Measurements from ENCODE around the gene PSD4.

Gene PSD4

DNA sequence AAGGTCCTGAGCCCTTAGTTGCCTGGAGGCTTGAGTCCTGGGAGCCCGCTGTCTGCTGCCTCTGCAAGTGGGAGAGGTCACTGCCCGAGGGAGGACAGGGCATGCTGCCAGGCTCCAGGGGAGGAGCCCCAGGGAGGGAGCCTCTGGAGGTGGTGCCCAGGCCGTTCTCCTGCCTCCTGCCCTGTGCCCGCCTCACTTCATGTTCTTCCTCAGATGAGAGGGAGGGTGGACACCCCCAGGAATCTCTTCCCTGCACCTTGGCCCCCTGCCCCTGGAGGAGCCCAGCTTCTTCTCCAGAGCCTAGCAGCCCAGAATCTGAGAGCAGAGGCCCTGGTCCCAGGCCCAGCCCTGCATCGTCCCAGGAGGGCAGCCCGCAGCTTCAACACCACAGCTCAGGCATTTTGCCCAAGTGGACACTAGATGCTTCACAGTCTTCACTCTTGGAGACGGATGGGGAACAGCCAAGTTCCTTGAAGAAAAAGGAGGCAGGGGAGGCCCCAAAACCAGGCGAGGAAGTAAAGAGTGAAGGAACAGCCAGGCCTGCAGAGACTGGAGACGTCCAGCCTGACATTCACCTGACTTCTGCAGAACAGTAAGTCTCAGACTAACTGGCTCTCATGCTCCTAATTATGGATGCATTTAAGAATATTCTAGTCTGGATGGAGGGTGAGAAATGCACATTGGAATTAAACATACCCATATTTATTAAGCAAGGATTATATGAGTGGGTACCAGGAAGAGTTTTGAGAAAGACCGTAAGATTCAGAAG, 12.1 kb downstream of the PSD4 start:
- DNase-seq: no peak

DNA sequence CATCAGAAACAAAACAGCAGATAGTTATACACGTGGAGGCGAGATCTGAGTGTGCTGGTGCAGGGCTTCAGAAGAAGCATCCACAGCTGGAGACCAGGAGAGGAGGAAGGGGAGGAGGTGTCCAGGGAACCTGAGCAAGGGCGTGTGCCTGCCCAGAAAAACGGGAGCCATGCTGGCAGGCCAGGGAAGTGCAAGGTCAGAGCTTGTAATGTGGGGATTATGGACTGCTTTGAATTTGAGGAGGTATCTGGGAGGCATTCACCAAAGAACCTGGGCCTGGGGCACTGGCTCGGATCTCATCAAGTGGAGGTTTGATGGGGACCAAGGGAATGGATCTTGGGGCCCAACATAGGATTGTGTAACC, 12.6 kb downstream of the PSD4 start:
- no peak for DNase-seq

DNA sequence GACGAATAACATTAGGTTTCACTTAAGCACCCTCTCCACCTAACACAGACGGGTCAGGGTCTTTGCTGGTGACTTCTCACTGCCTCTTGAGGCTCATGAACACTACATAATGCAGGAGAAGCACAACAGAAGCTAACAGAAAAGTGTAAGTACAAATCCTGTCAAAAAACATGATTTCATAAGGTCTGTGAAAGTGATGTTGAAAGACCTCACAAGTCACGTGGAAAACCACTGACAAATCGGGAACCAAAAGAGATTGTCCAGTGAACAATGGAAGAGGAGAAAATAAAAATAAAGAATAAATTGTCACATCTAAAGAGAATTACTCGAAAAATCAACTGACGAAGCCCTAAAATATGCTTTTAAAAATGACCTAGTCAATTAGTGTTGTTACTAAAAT, 14.0 kb downstream of the PSD4 start:
- DNase-seq: no peak

- DNase-seq: no peak
These were observed 17.1 kb downstream of the PSD4 start for GRCh38 chr2:113190871-113191270.

GRCh38 chr2:113192459-113193100, 18.8 kb downstream of the PSD4 start:
- no peak for DNase-seq

- DNase-seq: no peak
These were observed 22.2 kb downstream of the PSD4 start for GRCh38 chr2:113195923-113196501.

DNA sequence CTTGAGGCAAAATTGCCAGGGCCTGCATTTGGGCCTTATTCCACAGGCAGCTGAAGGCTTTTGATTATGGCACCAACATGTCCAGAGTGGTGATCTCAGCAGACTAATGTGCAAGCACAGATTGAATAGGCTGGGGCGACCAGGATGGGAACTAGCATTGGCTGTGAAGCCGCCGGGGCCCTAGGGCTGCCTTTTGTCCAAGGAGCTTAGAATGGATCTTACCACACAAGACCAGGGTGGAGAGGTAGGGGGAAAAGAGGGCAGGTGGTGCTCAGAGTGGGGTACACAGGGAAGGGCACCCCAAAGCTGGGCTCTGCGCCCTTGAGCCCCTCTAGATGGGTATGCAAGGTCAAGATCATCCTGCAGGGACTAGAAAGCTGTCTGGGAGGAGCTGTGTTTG, 23.1 kb downstream of the PSD4 start:
- DNase-seq: no peak

- no peak for DNase-seq
These were observed 23.7 kb downstream of the PSD4 start for GRCh38 chr2:113197347-113198047.

DNA sequence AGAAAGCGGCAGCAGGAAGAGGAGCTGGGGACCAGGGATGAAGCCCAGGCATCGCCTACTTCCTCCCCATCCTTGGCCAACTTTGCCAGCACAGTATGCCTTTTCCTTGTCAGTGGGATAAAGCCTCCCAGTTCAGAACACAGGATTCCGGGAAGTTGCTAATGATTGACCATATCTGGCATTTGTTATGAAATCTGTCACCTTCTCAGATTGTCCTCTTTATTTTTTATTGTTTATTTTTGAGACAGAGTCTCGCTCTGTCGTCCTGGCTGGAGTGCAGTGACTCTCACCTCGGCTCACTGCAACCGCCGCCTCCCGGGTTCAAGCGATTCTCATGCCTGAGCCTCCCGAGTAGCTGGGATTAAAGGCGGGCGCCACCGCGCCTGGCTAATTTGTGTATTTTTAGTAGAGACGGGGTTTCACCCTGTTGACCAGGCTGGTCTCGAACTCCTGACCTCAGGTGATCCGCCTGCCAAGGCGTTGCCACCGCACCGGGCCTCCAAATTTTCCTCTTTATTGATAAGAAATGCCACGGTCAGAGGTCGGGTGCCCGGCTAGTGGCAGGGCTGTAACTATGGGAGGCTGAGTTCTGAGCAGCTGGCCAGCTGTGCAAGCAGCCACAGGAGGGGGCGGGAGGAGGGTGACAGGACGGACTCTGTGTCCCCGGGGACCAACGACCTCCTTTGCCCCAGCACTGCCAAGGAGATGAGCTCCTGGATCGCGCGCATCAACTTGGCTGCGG, 24.4 kb downstream of the PSD4 start:
- DNase-seq: no peak

- peak; percentile 76 for DNase-seq
These were observed 25.2 kb downstream of the PSD4 start for GRCh38 chr2:113198790-113199612.

GRCh38 chr2:113200236-113200635, 26.5 kb downstream of the PSD4 start:
- DNase-seq: no peak

- no peak for DNase-seq
These were observed 27.1 kb downstream of the PSD4 start for GRCh38 chr2:113200736-113201490.

DNA sequence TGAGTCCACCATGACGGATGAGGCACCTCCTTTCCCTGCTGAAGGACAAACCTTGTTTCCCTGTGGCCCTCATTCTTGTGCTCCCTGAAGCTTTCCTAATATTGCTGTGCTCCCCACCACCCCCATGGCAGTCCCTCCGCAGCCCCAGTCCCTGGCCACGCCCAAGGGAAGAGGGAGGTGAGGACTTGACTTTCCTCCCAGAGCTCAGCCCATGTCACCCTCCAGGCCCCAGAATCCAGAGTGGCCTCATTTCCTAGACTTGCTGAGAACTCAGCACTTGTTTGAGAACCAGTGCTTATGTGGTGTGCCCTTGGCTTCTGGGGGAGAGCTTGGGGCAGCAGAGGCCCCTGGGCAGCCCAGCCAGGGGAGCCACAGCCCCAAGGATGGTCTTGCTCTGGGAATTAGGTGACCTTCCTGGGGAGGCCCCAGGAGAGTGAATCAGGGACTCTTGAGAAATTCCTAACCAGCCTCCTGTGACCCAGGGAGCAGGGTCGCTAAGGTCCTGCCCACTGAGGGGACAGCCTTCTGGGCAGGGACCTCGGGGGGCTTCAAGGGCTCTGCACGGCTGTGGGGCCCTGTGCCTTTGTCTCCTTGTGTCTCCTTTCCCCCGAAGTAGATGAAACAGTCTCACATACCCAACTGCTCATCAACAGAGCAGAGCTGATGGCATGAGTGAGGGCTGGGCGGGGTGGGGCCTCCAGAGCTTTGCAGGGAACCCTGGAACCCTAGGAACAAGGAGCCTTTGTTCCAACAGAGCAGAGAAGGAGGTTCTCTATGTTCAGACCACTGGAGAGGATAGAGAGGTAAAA, 27.9 kb downstream of the PSD4 start:
- DNase-seq: no peak

DNA sequence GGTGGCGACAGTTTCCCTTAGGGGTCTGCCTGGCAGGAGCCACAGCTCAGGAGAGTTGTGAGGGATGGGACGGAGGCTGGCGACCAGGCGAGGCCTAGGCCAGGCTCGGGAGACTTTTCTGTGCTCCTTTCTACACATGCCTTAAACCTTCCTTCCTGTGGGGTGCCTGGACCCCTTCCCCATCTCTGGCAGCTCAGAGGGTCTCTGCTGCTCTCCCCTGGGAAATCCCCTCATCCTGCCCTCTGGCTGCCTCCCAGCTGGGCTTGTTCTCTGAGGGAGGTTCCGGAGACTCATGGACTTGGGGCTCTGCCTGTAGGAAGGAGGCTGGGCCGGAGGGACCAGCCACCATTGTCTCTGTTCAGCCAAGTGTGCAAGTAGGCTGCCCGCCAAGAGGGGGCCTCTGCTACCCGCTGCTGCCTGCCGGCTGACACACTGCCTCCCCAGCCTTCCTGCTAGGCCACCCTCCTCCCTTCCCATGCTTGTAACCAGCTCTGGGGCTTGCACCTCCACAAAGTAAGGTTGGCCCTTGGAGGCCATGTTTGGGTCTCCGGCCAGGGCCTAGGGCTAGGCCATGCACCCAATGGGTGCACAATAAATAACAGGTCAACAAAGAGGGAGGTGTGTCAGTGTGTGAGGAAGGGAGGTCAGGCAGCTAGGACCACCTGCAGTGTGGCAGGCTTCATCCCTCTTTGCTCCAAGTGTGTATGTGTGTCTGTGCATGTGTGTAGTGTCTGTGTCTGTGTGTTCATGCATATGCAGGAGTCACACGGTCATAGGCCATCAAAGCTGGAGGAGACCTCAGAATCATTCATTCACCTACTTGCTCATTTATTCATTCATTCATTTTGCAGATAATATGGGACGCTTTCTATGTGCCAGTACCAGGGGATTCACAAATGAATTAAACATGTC, 28.8 kb downstream of the PSD4 start:
- DNase-seq: no peak

DNA sequence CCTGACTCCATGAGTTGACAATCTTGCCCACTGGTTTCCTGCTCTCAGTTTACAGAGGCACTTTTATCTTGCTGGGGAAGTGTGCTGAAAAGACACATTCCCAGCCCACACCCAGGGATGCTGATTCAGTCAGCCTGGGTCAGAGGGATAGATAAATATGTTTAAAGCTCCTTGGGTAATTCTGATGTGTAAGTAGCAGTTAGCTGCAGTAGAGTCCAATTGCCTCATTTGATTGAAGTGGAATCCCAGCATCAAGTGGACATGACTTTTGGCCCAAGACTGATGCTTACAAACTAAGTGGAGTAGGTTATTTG, 29.4 kb downstream of the PSD4 start:
- no peak for DNase-seq

DNA sequence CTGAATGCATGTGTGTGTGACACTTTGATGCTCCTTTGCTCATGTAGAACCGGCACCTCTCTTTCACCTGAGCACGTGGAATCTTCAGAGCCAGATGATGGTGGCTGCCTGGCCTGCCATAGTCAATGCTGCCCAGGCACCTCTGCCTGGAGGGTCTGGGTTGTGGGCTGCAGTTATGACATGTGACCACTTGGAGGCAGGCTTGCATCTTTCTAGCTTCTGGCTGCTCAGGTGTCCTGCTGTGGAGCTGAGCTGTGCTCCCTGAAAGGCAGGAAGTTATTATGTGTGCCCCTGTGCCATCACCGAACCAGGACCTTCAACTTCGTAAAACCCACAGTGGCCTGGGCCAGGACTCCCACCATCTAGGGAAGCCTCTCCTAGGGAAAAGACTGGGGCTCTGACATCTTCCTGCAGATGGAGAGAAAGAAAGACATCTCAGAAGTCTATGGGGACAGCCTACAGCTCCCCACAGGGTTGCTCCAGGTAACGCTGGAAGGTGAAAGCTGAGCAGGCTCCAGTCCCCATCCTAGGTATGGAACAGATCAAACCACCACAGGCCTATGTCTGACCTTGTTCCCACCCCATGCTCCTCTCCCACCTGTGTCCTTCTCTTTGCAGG, 30.2 kb downstream of the PSD4 start:
- DNase-seq: peak; percentile 81

DNA sequence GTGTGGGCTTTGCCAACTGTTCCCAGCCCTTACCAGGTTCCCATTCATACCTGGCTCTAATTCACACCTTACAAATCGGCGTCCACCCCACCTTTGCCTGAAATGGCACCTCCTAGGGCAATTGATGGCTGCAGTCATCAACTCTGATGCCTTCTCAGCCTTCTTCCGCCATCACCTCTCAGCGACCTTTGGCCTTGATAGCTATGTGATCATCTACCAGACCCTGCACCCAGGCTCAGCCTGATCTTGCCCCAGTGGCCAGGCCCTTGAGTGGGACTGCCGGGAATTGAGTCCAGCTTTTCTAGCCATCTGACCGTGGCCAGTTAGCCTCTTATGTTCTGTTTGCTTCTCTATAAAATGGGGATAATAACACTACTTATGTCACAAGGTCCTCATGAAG, 32.5 kb downstream of the PSD4 start:
- no peak for DNase-seq

DNA sequence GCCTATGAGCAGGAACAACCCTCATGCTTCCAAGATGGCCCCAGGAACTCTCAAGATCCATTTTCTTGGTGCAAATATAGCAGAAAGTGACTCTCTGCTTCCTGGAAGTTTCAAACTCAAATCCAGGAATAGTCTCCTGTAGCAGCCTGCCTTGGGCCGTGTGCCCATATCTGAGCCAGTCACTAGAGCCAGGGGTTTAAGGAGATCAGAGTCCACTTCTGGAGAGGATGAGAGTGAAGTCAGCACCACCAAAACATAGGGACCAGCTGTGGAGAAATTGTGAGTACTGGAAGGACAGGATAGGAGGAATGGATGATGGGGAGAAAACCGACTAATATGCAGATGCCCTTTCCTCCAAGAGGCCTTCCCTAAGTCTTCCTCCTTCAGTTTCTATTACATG, 33.2 kb downstream of the PSD4 start:
- no peak for DNase-seq

GRCh38 chr2:113208396-113208795, 34.6 kb downstream of the PSD4 start:
- DNase-seq: no peak

Measured in activated CD4-positive, alpha-beta T cell treated with anti-CD3 and anti-CD28 coated beads, Interleukin-10, Interleukin-2, amounts not matched to agents 100 ng/mL and 50 ng/mL, durations not matched to agents 16 hours and 8 hours (primary cell).